ENCODE results near the gene PSG7.

- TF ChIP-seq CTCF (conservative IDR thresholded peaks at IDR 0.05) = no peak
- no peak for TF ChIP-seq EZH2 (IDR thresholded peaks at IDR 0.05; ENCODE audit: low read depth)
These were observed 10.2 kb downstream of the PSG7 start for GRCh38 chr19:42926781-42927180.
